ENCODE data around the gene DTX1.

Gene DTX1

GRCh38 chr12:113106361-113106760, 49.8 kb downstream of the DTX1 start:
- no peak for TF ChIP-seq CTCF (IDR thresholded peaks at IDR 0.05)
- Histone ChIP-seq H3K4me3 (no peak overlapping the region), H3K27ac (no peak overlapping the region)
- no peak for DNase-seq (ENCODE audit: low spot score)

GRCh38 chr12:113108308-113108707, 51.8 kb downstream of the DTX1 start:
- Histone ChIP-seq H3K27ac (no peak overlapping the region), H3K4me3 (no peak overlapping the region)
- no peak for TF ChIP-seq CTCF (IDR thresholded peaks at IDR 0.05)
- DNase-seq (ENCODE audit: low spot score) = no peak

GRCh38 chr12:113109360-113109759, 52.8 kb downstream of the DTX1 start:
- Histone ChIP-seq H3K4me3 (no peak overlapping the region), H3K27ac (no peak overlapping the region)
- DNase-seq (ENCODE audit: low spot score) = no peak
- TF ChIP-seq CTCF (IDR thresholded peaks at IDR 0.05) = no peak

GRCh38 chr12:113109872-113110599, 53.5 kb downstream of the DTX1 start:
- H3K27ac ChIP-seq = no peak overlapping the region
- no peak for TF ChIP-seq CTCF (IDR thresholded peaks at IDR 0.05)
- H3K4me3 ChIP-seq = no peak overlapping the region
- no peak for DNase-seq (ENCODE audit: low spot score)

- no peak for TF ChIP-seq CTCF (IDR thresholded peaks at IDR 0.05)
- no peak overlapping the region for H3K4me3 ChIP-seq
- H3K27ac ChIP-seq = no peak overlapping the region
- DNase-seq (ENCODE audit: low spot score) = no peak
Measured at GRCh38 chr12:113111247-113111646, 54.7 kb downstream of the DTX1 start.

- Histone ChIP-seq H3K4me3 (no peak overlapping the region), H3K27ac (no peak overlapping the region)
- no peak for DNase-seq (ENCODE audit: low spot score)
- no peak for TF ChIP-seq CTCF (IDR thresholded peaks at IDR 0.05)
Measured at GRCh38 chr12:113112043-113112899, 55.7 kb downstream of the DTX1 start.

Measured in coronary artery (tissue), 2 donors.